Measurements from ENCODE around the gene KLHL8. TPM values are rescaled to one million over a fixed set of nuclear protein-coding genes. Genes with fewer than 3 reads are reported as not detected.
A peak's percentile ranks its signal among the peaks of the same experiment; 100 is the strongest.
"Not testable (repeated sequence)": the region's sequence is repeated elsewhere in the genome, so short reads cannot be mapped to it uniquely, and the experiment has no call there.

KLHL8 gene
- total RNA-seq, 1 donor from 2014 or later = 20.6 TPM

DNA sequence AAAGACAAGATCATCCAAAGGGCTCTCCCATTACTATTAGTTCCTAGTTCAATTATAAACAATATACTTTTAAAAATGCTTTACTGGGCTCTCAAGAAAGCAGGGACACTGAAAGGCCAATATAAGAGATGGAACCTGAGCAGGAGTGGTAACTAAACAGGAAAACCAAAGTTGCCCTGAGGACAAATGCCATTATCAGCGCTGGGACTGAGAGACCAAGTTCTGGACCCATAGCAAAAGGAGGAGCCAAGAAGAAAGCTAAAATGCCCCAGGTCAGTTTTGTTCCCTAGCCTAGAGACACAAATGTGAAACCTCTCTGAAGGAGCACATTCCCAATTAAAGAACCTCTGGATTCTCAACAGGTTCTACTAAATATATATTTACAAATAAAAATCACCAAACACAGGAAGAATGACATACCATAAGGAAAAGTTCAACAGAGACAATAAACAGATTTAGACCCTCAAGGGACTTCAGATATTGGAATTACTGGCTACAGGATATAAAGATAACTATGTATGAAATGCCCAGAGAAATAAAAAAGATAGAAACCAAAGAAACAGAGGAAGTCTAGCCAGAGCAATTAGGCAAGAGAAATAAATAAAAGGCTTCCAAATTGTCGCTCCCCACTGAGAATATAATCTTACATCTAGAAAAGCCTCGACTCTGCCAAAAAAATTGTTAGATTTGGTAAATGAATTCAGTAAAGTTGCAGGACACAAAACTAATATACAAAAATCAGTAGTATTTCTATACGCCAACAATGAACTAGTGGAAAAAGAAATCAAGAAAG lies 67.1 kb downstream of the KLHL8 start:
- Histone ChIP-seq H3K4me1 (no peaks in the 10 kb centered on the region), H3K36me3 (no peaks in the 10 kb centered on the region), H3K27ac (no peak overlapping the region), H3K4me3 (no peak overlapping the region), H3K27me3 (ENCODE audit: low read depth) (no peaks in the 10 kb centered on the region), H3K9me3 (no peaks in the 10 kb centered on the region)
- intact Hi-C loops (cut with DNase I) = loop anchor here (10.0 kb wide), 1 partner anchor 82 kb away; no protein-coding TSS in a partner anchor
- ATAC-seq (no peak), DNase-seq (no peak)
- no peak for TF ChIP-seq CTCF (IDR thresholded peaks at IDR 0.05)

DNA sequence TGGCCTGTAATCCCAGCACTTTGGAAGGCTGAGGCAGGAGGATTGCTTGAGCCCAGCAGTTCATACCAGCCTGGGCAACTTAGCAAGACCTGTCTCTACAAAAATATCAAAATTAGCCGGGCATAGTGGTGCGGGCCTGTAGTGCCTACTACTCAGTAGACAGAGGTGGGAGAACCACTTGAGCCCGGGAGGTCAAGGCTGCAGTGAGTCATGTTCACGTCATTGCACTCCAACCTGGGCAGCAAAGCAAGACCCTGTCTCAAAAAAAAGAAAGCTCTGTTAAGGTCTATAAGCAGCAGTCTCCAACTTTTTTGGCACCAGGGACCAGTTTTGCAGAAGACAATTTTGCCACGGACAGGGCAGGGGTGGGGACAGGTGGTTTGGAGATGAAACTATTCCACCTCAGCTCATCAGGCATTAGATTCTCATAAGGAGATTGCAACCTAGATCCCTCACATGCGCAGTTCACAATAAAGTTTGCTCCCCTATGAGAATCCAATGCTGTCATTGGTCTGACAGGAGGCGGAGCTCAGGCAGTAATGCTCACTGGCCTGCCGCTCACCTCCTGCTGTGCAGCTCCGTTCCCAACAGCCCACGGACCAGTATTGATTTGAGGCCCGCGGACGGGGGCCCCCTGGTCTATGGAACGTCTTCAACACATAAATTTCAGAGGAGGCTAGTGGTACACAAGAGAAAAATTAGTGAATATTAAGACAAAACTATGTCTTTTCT lies 67.9 kb downstream of the KLHL8 start:
- TF ChIP-seq CTCF (IDR thresholded peaks at IDR 0.05) = no peak
- ATAC-seq = peak in 1 of 2 donors; percentile 35
- no peaks in the 10 kb centered on the region for H3K9me3 ChIP-seq

DNA sequence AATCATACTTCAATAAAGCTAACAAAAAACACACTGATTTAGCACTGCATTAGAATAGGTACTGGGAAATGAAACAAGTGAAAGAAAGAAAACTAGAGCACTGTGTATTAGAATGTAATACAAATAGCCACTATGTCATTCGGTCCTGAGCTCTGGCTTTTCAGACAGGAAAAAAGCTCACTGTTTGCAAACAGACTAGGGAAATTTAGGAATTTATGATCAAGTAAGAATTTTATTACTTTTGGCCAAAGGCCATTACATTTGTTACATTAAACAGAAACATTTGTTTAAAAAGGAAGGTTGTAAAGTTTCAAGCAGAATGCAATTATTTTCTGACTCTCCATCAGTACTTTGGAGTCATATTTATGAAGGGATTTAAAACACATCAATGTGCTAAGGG lies 68.7 kb downstream of the KLHL8 start:
- no peaks in the 10 kb centered on the region for H3K9me3 ChIP-seq
- H3K4me3 ChIP-seq = no peak overlapping the region
- DNase-seq = no peak
- no peaks in the 10 kb centered on the region for H3K27me3 ChIP-seq (ENCODE audit: low read depth)
- intact Hi-C loops (cut with DNase I) = loop anchor here (10.0 kb wide), 1 partner anchor 83 kb away; no protein-coding TSS in a partner anchor
- H3K36me3 ChIP-seq = no peaks in the 10 kb centered on the region
- ATAC-seq = no peak
- no peak overlapping the region for H3K27ac ChIP-seq
- TF ChIP-seq CTCF (IDR thresholded peaks at IDR 0.05) = no peak
- H3K4me1 ChIP-seq = no peaks in the 10 kb centered on the region

More for the DNA sequence above, 67.9 kb downstream of the KLHL8 start:
- Histone ChIP-seq H3K27me3 (ENCODE audit: low read depth) (no peaks in the 10 kb centered on the region), H3K4me3 (no peak overlapping the region), H3K27ac (no peak overlapping the region), H3K4me1 (no peaks in the 10 kb centered on the region), H3K36me3 (no peaks in the 10 kb centered on the region)
- intact Hi-C loops (cut with DNase I) = loop anchor here (10.0 kb wide), 1 partner anchor 82 kb away; no protein-coding TSS in a partner anchor
- no peak for DNase-seq

GRCh38 chr4:87150498-87151261 lies 69.7 kb downstream of the KLHL8 start:
- TF ChIP-seq CTCF (IDR thresholded peaks at IDR 0.05) = peak; percentile 93
- Histone ChIP-seq H3K4me1 (no peaks in the 10 kb centered on the region), H3K27me3 (ENCODE audit: low read depth) (no peaks in the 10 kb centered on the region), H3K36me3 (no peaks in the 10 kb centered on the region), H3K27ac (no peak overlapping the region), H3K4me3 (no peak overlapping the region), H3K9me3 (no peaks in the 10 kb centered on the region)
- ATAC-seq (peak; percentile 81 to 84), DNase-seq (no peak)
- intact Hi-C loops (cut with DNase I) = loop anchor here (10.0 kb wide), 1 partner anchor 84 kb away; no protein-coding TSS in a partner anchor

- ATAC-seq = no peak
- no peak overlapping the region for H3K4me3 ChIP-seq
- no peaks in the 10 kb centered on the region for H3K27me3 ChIP-seq (ENCODE audit: low read depth)
- no peaks in the 10 kb centered on the region for H3K4me1 ChIP-seq
- peaks cover 19% of the 10 kb centered on the region for H3K36me3 ChIP-seq
- H3K9me3 ChIP-seq = no peaks in the 10 kb centered on the region
- no peak for DNase-seq
- intact Hi-C loops (cut with DNase I) = no loop called here
- TF ChIP-seq CTCF (IDR thresholded peaks at IDR 0.05) = no peak
- H3K27ac ChIP-seq = no peak overlapping the region
These were observed 73.3 kb downstream of the KLHL8 start for GRCh38 chr4:87147116-87147515.

- H3K36me3 ChIP-seq = peaks cover 19% of the 10 kb centered on the region
- H3K27ac ChIP-seq; ATAC-seq; H3K4me1 ChIP-seq; intact Hi-C loops (cut with DNase I); DNase-seq; H3K4me3 ChIP-seq; H3K27me3 ChIP-seq (ENCODE audit: low read depth); H3K9me3 ChIP-seq: not testable (repeated sequence)
These were observed 74.5 kb downstream of the KLHL8 start for GRCh38 chr4:87145934-87146333.
